ENCODE data around the gene DLG2. TPM values are rescaled to one million over a fixed set of nuclear protein-coding genes. Genes with fewer than 3 reads are reported as not detected.

The DLG2 gene
- total and polyA plus RNA-seq, 9 of the 15 experiments (the other 6 are each of a cell fraction or from before 2014, with no cell fraction given), result 0.52 to 1.6 (median 0.95) TPM

DNA sequence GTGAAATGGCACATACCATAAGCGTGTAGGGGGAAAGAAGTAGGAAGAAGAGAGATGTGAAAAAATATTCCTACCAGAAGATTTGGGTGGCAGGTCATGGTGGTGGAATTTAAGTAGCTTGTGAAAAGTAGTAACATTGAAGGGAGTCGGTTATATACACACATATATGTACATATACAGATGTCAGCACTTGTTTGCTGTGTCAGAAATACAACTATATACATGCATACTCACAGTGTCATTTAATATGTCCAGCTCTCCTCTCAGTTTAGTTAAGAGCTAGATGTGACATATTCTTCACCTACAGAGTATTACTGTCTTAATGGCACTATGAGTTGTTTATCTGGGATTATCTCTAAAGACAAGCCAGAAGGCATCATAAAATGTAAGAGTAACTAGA lies 1353.6 kb downstream of the DLG2 start:
- Histone ChIP-seq H3K4me3 (no peak overlapping the region), H3K9me1 (ENCODE audit: control insufficient read depth, insufficient read depth, low read length) (no peaks in the 10 kb centered on the region), H3K79me2 (ENCODE audit: control insufficient read depth, insufficient read depth, low read length) (no peaks in the 10 kb centered on the region), H3K9me3 (replicated peaks; ENCODE audit: control insufficient read depth, insufficient read depth, low read depth, low read length) (0 out of 2 replicates have a peak, but pooled peaks cover 1% of the 10 kb centered on the region), H3K4me1 (replicated peaks in 1 of 2; ENCODE audit: control insufficient read depth in 2 of 2, insufficient read depth in 2 of 2, low read length in 2 of 2) (no peaks in the 10 kb centered on the region), H2AFZ (ENCODE audit: low read depth, low read length) (no peak overlapping the region), H3K27ac (ENCODE audit: extremely low read depth, low read depth, low read length) (no peak overlapping the region), H3K9ac (ENCODE audit: insufficient read depth in 1 of 2, low read depth in 2 of 2, low read length in 2 of 2) (no peak overlapping the region), H3K27me3 (ENCODE audit: control insufficient read depth in 2 of 2, insufficient read depth in 2 of 2, low read length in 2 of 2) (no peaks in the 10 kb centered on the region), H4K20me1 (replicated peaks; ENCODE audit: control insufficient read depth, insufficient read depth, low read length) (no peaks in the 10 kb centered on the region), H3K36me3 (ENCODE audit: control insufficient read depth, insufficient read depth, low read length) (no peaks in the 10 kb centered on the region), H3K4me2 (ENCODE audit: insufficient read depth, low read length) (no peak overlapping the region)
- 0% methylated on average over 2 of the region's 2 CpGs for WGBS (ENCODE audit: insufficient coverage, low coverage, missing lambda C conversion rate)
- ATAC-seq (no peak), FAIRE-seq (no peak), DNase-seq (ENCODE audit: extremely low read depth in 1 of 4, low spot score in 3 of 4) (no peak)
- in situ Hi-C loops (cut with MboI) (no loop called here), intact Hi-C loops (cut with micrococcal nuclease) (no loop called here)
- BruUV-seq (replicated peaks), result no TSS peak
- ChIA-PET CTCF (ENCODE audit: low intra/inter-chr PET ratio) (no interaction called here), POLR2A (no interaction called here)
- no peak for TF ChIP-seq NR2C2 (CRISPR knock-in tag; IDR thresholded peaks at IDR 0.05)
- no peak for TF ChIP-seq NR2C2 (tag; IDR thresholded peaks at IDR 0.05)
- no peak for TF ChIP-seq MCM5 (IDR thresholded peaks at IDR 0.05; ENCODE audit: low read depth)
- no peak for TF ChIP-seq ZSCAN32 (CRISPR knock-in tag; IDR thresholded peaks at IDR 0.05)
- TF ChIP-seq MEF2A (IDR thresholded peaks at IDR 0.05; ENCODE audit: control insufficient read depth, low read depth, low read length), result no peak
- TF ChIP-seq ZSCAN29 (IDR thresholded peaks at IDR 0.05), result no peak
- TF ChIP-seq TBP (optimal IDR thresholded peaks at IDR 0.05; ENCODE audit: low read depth, low read length), result no peak
- no peak for TF ChIP-seq RAD21 (CRISPR knock-in tag; conservative IDR thresholded peaks at IDR 0.05 in 1 of 2, IDR thresholded peaks at IDR 0.05 in 1 of 2)
- TF ChIP-seq NFXL1 (CRISPR knock-in tag; IDR thresholded peaks at IDR 0.05), result no peak
- no peak for TF ChIP-seq ELF1 (tag; IDR thresholded peaks at IDR 0.05)
- TF ChIP-seq LARP7 (IDR thresholded peaks at IDR 0.05), result no peak
- no peak for TF ChIP-seq MED1 (CRISPR knock-in tag; IDR thresholded peaks at IDR 0.05; ENCODE audit: borderline replicate concordance)
- no peak for TF ChIP-seq ZNF184 (CRISPR knock-in tag; IDR thresholded peaks at IDR 0.05)
- no peak for TF ChIP-seq NEUROD1 (IDR thresholded peaks at IDR 0.05; ENCODE audit: borderline replicate concordance, low read depth, low read length, partially characterized antibody)

Measured in K562 (cell line).